ENCODE measurements around the gene MOSPD2. TPM values are rescaled to one million over a fixed set of nuclear protein-coding genes. Genes with fewer than 3 reads are reported as not detected.

Gene MOSPD2
- total and polyA plus RNA-seq, 2 of the 4 experiments (the other 2 are of a cell fraction), result 14.1 to 22.2 TPM

- 67% methylated on average over 1 of the region's 2 CpGs; no CpG with 5 or more reads in 1 of the 2 experiments for WGBS, 2 experiments (ENCODE audit: extremely low coverage in 2 of 2, insufficient read length in 1 of 2)
- Histone ChIP-seq H3K79me1 (ENCODE audit: low read depth in 1 of 2, low read length in 2 of 2) (peaks cover 0 to 3% of the 10 kb centered on the region in 2 experiments; a peak in 1 of 4 replicates), H3K9me3 (ENCODE audit: control insufficient read depth, insufficient read depth, low read length) (no peaks in the 10 kb centered on the region), H2BK15ac (ENCODE audit: low read depth, low read length) (no peak overlapping the region), H2AFZ (replicated peaks; ENCODE audit: low read length, poor library complexity) (no peak overlapping the region), H4K8ac (ENCODE audit: low read depth in 2 of 2, low read length in 2 of 2) (no peak overlapping the region), H2AK5ac (ENCODE audit: low read depth, low read length) (no peak overlapping the region), H2AK9ac (replicated peaks; ENCODE audit: low read depth, low read length, poor library complexity) (no peak overlapping the region), H3K4me2 (ENCODE audit: low read depth, low read length) (no peak overlapping the region), H3K27ac (ENCODE audit: insufficient read depth, low read length) (no peak overlapping the region), H3K4ac (ENCODE audit: low read depth, low read length) (no peak overlapping the region), H2BK5ac (ENCODE audit: low read depth, low read length, poor library complexity, severe bottlenecking) (no peak overlapping the region), H2BK120ac (ENCODE audit: low read depth, low read length) (no peak overlapping the region), H3K56ac (ENCODE audit: extremely low read depth, insufficient read depth, low read length) (no peak overlapping the region), H4K91ac (ENCODE audit: insufficient read depth, low read depth, low read length) (no peak overlapping the region), H3K36me3 (ENCODE audit: control insufficient read depth, insufficient read depth, low read length) (no peaks in the 10 kb centered on the region), H4K5ac (ENCODE audit: low read depth, low read length) (no peak overlapping the region), H2BK20ac (ENCODE audit: low read depth, low read length) (no peak overlapping the region), H3K4me1 (ENCODE audit: control insufficient read depth, insufficient read depth, low read length) (peaks cover under 1% of the 10 kb centered on the region; the same call in 1 of the 2 replicates), H3K23ac (ENCODE audit: low read depth, low read length) (no peak overlapping the region), H3K9me1 (ENCODE audit: insufficient read depth, low read length) (no peaks in the 10 kb centered on the region), H4K20me1 (ENCODE audit: insufficient read depth, low read length) (no peaks in the 10 kb centered on the region), H3K18ac (ENCODE audit: low read depth, low read length) (no peak overlapping the region), H3K4me3 (ENCODE audit: insufficient read depth, low read depth, low read length) (no peak overlapping the region), H3K14ac (replicated peaks; ENCODE audit: low read depth, low read length) (no peak overlapping the region), H3K27me3 (ENCODE audit: control insufficient read depth, insufficient read depth, low read length) (no peaks in the 10 kb centered on the region), H3K9ac (ENCODE audit: low read depth, low read length) (no peak overlapping the region)
- in situ Hi-C loops (cut with MboI; ENCODE audit: low sequenced_read_pairs) (no loop called here), intact Hi-C loops (cut with micrococcal nuclease) (no loop called here), dilution Hi-C loops (cut with HindIII; ENCODE audit: low sequenced_read_pairs, unreplicated experiment) (no loop called here)
- TF ChIP-seq, protein P1, sequence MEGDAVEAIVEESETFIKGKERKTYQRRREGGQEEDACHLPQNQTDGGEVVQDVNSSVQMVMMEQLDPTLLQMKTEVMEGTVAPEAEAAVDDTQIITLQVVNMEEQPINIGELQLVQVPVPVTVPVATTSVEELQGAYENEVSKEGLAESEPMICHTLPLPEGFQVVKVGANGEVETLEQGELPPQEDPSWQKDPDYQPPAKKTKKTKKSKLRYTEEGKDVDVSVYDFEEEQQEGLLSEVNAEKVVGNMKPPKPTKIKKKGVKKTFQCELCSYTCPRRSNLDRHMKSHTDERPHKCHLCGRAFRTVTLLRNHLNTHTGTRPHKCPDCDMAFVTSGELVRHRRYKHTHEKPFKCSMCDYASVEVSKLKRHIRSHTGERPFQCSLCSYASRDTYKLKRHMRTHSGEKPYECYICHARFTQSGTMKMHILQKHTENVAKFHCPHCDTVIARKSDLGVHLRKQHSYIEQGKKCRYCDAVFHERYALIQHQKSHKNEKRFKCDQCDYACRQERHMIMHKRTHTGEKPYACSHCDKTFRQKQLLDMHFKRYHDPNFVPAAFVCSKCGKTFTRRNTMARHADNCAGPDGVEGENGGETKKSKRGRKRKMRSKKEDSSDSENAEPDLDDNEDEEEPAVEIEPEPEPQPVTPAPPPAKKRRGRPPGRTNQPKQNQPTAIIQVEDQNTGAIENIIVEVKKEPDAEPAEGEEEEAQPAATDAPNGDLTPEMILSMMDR (conservative IDR thresholded peaks at IDR 0.05; ENCODE audit: low read depth, low read length), result no peak
- TF ChIP-seq RAD21 (IDR thresholded peaks at IDR 0.05; ENCODE audit: low read length) (no peak), MAFK (IDR thresholded peaks at IDR 0.05; ENCODE audit: low read depth, low read length) (no peak), FOS (IDR thresholded peaks at IDR 0.05; ENCODE audit: low read depth, low read length) (no peak), RCOR1 (IDR thresholded peaks at IDR 0.05; ENCODE audit: insufficient replicate concordance, low read length) (no peak), CEBPB (IDR thresholded peaks at IDR 0.05; ENCODE audit: low read depth, low read length) (no peak), MAZ (IDR thresholded peaks at IDR 0.05; ENCODE audit: borderline replicate concordance, low read depth, low read length) (no peak), RFX5 (IDR thresholded peaks at IDR 0.05; ENCODE audit: low read depth, low read length) (no peak), CHD1 (IDR thresholded peaks at IDR 0.05; ENCODE audit: low read depth, low read length) (no peak), ELK1 (IDR thresholded peaks at IDR 0.05; ENCODE audit: borderline replicate concordance, low read depth, low read length) (no peak), NFE2L2 (IDR thresholded peaks at IDR 0.05; ENCODE audit: low read depth, low read length) (no peak), SMC3 (IDR thresholded peaks at IDR 0.05; ENCODE audit: low read depth, low read length) (no peak), POLR2A (IDR thresholded peaks at IDR 0.05; ENCODE audit: low read depth, low read length) (no peak), MXI1 (IDR thresholded peaks at IDR 0.05; ENCODE audit: borderline replicate concordance, low read depth, low read length) (no peak), BHLHE40 (IDR thresholded peaks at IDR 0.05; ENCODE audit: low read depth, low read length) (no peak)
- TF ChIP-seq, protein P2, sequence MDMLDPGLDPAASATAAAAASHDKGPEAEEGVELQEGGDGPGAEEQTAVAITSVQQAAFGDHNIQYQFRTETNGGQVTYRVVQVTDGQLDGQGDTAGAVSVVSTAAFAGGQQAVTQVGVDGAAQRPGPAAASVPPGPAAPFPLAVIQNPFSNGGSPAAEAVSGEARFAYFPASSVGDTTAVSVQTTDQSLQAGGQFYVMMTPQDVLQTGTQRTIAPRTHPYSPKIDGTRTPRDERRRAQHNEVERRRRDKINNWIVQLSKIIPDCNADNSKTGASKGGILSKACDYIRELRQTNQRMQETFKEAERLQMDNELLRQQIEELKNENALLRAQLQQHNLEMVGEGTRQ (IDR thresholded peaks at IDR 0.05; ENCODE audit: low read depth, low read length), result no peak
- DNase-seq (no peak), ATAC-seq (ENCODE audit: low read depth) (no peak)
- CTCF ChIA-PET, result no interaction called here
- no TSS peak for BruUV-seq (replicated peaks)
- POLR2A ChIA-PET (ENCODE audit: unreplicated experiment), result no interaction called here
Measured at GRCh38 chrX:14837155-14837554, 36.1 kb upstream of the MOSPD2 start.
